GM21390 (cell line): ENCODE data around the gene HOXA2.

Experiments
- ATAC-seq: cut with Tn5 transposase; IDR thresholded peaks from one replicate; pipeline ENCODE4 v1.9.1; 2021; ENCODE audit not compliant: unreplicated experiment

Gene HOXA2

DNA sequence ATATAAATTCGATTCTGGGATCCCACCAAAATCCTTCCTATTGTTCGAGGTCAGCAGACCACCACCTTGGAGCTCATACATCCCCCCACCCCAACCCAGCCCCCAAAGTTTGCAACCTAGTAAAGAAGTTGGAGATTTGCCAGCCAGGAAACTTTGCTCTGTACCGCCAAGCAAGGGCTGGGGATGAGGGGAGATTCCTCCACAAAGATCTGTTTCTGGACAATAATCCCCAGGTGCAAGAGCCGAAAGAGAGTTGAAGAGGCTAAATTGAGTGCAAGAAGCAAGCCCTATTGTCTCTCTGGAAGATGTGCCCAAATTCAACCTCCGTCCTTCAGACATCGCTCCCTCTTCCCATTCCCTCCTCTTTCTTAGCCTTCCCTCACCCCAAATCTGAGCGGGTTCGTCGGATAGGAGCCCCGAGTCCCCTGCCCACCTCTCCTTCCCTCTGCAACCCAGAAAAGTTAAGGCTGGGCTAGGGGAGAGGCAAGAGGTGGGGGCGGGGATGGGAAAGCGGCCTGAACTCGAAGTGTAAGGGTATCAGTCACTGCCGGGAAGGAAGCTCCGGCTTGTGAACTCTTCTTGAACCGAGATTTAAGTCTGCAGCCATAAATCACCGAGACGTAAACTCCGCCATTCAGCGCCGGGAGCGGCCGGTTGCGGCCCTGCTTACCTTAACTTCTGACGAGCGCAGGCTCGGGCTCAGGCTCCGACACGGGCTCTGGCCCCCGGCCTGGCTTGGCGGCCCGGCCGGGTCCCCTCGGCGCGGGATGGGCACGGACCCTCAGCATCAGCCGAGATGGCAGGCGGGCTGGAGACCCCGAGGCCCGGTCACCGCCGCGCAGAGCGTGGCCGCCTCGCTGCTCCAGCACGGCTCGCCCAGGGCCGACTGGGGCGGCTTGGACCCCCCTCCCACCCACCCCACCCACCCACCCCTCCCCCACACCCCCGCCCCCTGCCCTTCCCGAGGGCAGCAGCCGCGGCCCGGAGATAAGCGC lies 10.8 kb upstream of the HOXA2 start:
- ATAC-seq: no peak

- ATAC-seq: no peak
These were observed 9.9 kb upstream of the HOXA2 start for GRCh38 chr7:27112361-27112760.

DNA sequence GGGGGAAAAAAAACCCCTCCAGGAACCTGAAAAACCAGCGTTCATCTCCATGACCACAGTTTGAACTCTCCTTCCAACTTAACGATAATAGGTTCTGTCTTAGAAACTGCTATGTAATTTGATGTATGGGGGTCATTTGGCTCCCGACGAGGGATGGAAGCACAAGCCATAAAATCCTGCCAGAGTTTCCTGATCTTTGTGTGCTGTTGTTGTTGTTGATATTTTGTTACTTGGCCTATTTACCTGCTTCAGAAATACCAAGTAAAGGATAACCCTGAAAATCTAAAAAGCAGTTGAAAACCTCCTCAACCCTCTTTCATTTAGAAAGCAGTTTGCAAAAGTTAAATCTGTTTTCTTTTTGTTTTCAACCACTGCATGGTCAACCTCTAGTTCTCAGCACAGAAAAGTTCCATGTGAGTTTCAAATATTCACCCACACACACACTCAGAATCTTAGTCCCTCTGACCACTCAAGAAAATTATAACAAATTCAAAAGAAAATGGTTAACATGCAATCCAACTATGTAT lies 9.3 kb upstream of the HOXA2 start:
- no peak for ATAC-seq

DNA sequence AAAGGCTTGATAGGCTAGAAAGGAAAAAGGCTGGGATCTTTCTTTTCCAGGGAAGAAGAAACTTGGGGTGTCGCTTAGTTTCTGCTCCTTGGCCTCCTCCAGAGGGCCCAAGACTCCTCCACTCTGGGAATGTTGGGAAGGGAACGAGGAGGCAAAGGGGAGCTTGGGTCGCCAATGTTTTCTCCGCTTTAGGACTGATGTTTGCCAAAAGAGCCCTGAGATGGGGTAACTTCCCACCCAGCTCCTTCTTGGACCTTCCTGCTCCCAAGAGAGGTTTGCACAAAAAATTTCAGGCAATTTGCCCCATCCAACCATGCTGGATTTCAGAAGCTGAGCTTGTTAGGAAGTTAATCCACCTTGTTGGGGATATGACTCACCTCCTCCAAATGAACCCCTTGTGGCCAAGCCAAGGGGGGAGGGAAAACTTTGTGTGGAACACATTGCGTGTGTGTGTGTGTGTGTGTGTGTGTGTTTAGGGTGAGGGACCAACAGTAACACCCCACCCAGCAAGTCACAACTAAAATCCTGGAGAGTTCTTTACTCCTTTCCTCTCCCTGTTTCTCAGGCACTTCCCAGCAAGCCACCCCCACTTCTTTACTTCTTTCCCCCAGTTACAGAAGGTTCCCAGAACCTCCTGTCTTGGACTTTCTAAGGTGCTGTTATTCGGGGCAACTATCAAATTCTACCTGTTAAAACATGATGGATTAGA lies 8.7 kb upstream of the HOXA2 start:
- no peak for ATAC-seq

- ATAC-seq: no peak
These were observed 7.9 kb upstream of the HOXA2 start for GRCh38 chr7:27110186-27111031.

GRCh38 chr7:27109466-27110185 lies 7.1 kb upstream of the HOXA2 start:
- no peak for ATAC-seq

DNA sequence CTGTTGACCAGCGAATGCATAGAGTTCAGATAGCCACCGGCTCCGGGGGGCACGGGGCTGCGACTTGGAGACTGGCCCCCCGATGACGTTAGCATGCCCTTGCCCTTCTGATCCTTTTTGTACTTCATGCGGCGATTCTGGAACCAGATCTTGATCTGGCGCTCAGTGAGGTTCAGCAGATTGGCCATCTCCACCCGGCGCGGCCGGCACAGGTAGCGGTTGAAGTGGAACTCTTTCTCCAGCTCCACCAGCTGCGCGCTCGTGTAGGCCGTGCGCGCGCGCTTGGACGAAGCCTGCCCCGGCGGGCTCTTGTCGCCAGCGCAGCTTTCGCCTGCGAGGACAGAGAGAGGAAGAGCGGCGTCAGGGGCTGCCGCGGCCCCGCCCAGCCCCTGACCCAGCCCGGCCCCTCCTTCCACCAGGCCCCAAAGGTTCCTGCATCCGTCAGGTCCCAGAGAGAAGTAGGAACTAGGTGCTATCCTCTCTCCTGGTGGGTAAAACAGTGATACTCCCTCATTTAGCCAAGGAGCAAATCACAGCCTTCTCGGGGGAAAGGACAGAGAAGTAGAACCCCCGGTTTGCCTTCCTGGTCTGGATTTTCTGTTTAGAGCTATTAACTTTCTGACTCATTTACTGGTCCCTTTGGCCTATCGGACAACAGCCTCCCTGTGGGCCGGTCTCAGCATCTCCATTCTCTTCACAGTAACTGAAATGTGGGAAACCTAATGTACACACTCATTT lies 6.1 kb upstream of the HOXA2 start:
- no peak for ATAC-seq

DNA sequence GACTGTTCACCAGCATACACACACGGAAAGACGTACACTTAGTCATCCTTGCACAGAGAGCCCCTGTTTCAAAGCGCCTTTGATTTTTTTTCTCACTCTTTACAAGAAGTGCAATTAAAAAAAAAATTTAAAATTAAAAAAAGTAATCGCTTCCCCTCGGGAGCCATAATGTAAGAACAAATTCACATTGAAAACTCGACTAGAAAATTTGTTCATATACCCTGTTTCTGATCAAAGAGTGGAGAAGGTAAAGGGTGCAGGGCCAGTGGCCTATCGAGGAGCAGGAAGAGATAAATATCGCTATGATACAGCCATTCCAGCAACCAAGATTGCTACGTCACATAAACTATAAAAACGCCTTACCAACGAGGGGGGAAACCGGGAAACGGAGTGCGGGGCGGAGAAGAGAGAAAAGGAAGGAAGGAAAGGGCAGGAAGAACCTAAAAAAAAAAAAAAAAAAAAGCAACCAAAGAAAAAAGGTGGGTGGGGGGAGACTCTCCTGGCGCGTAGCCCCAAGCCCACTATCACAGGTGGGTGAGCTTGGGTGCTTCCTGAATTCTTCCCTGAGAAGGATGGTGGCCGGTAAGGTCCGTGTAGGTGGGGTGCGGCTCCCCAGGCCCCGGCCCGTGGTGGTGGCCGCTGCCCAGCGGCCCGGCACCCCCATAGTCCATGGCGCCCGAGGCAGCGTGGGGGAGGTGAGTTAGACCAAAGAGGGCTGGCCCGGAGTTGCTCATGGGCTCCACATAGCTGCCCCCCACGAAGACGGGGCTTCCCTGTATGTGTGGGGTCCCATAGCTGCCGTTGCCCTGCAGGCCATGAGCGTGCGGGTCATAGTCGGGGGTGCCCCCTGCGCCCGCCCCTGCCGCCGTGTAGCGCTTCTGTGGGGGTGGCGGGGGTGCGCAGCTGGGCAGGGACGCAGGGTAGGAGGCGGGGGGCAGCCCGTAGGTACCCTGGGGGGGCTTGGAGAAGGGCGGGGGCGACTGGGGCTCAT lies 5.2 kb upstream of the HOXA2 start:
- no peak for ATAC-seq

DNA sequence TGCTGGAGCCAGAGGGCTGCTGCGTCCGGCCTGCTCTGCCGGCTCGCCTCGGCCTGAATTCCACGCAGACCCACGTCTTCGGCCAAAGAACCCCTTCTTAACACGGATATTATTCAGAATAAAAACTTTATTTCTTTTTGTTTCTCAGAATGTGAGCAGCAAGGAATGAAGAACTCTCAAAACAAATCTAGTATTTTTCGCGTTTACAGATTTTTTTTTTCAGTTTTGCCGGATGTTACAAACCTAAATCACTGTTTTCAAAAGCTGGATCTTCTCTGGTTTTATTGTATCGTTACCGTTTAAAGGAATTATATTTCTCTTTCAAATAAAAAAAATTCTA lies 4.4 kb upstream of the HOXA2 start:
- ATAC-seq: no peak

- ATAC-seq: no peak
These were observed 3.9 kb upstream of the HOXA2 start for GRCh38 chr7:27106181-27106900.

GRCh38 chr7:27105301-27106031 lies 3.0 kb upstream of the HOXA2 start:
- no peak for ATAC-seq

DNA sequence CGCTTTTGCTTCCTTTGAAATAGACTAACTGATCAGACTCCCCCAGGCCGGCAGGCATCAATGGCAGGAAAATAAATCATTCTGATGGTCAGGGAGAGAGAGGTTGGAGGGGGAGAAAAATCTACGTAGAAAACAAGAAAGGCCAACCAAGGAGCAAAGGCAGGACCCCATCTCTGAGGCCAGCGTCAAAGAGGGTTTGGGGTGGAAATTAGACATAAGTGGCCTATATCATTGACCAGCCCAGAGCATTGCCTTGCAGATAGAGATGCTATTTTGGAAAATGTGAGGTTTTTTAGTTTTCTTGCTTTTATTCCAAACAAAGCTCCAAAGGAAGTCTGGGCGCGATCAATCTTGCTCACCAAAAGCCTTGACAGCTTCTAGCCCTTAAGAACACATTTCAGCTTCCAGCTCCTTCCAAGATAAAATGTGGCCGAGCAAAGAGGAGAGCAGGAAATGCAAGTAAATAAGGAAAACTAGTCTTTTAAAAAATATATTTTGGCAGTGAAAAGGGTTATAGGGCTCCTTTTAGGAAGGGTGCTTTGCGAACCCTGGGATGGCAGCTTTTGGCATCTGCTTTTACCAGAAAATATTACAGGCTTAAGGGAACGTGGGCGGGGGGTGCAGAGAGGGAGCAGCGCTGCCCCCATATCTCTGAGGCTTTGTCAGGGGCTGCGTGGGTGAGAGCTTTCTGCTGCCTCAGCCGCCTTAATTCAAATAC lies 2.0 kb upstream of the HOXA2 start:
- ATAC-seq: no peak

GRCh38 chr7:27103489-27104226 lies 1.2 kb upstream of the HOXA2 start:
- ATAC-seq: no peak

- ATAC-seq: no peak
These were observed 414 bp downstream of the HOXA2 start for GRCh38 chr7:27101957-27102580.

DNA sequence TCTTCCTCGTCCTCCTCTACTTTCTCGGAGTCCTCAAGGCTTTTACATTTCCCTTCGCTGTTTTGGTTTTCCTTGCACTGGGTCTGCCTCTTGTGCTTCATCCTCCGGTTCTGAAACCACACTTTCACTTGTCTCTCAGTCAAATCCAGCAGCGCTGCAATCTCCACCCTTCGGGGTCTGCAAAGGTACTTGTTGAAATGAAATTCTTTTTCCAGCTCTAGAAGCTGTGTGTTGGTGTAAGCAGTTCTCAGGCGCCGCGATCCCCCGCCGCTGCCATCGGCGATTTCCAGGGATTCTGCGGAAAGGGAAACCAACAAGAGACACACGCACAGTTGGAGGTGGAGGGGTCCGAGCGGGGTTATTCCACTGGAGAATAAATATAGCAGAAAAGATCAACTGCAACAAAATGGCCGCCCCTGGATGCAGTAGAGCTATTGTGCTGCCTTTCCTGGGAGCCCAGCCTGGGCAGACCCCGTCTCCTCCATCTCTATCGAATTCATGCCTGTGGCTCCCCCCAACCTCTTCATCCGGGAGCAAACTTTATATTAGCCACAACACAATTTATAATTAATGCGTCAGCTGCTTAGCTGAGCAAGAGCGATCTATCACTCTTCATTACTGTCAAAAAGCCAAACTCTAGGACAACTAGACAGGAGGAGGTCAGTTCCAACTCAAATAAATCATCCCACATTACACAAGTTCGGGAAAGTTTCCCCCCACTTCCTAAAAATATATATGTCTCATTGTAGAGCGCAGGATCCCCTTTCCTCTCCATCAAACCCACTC lies 1.1 kb downstream of the HOXA2 start:
- no peak for ATAC-seq
